GM12892 (cell line): ENCODE data around the gene ARHGEF11.
A peak's percentile ranks its signal among the peaks of the same experiment; 100 is the strongest.

Source experiments
- DNase-seq: peaks from one replicate; pipeline ENCODE4 v3.0.0; 2011; ENCODE audit not compliant: insufficient read length
- FAIRE-seq: peaks from 2 replicates; lab custom pipeline; 2011; peaks lifted over from hg19 to GRCh38; lab: Jason Lieb, UNC
- POLR2A ChIP-seq: IDR thresholded peaks from 2 replicates; pipeline ENCODE4 v1.6.1; 2011; ENCODE audit warnings: low read depth, low read length, control low read depth
- POLR2AphosphoS5 ChIP-seq: IDR thresholded peaks from 2 replicates; pipeline ENCODE4 v1.6.1; 2011; ENCODE audit warnings: low read depth, low read length, control low read depth
- TAF1 ChIP-seq: IDR thresholded peaks from 2 replicates; pipeline ENCODE4 v1.6.1; 2011; ENCODE audit warnings: low read depth, mild to moderate bottlenecking, control low read depth, low read length, borderline replicate concordance

Gene ARHGEF11

GRCh38 chr1:156895927-156896326, 149.6 kb downstream of the ARHGEF11 start:
- no peak for FAIRE-seq
- no peak for TF ChIP-seq TAF1
- TF ChIP-seq POLR2A, result no peak
- no peak for TF ChIP-seq POLR2AphosphoS5
- no peak for DNase-seq

- DNase-seq, result no peak
- no peak for FAIRE-seq
- no peak for TF ChIP-seq POLR2AphosphoS5
- TF ChIP-seq POLR2A, result no peak
- TF ChIP-seq TAF1, result no peak
Observed at GRCh38 chr1:156895455-156895812, 150.1 kb downstream of the ARHGEF11 start.

- TF ChIP-seq TAF1 (no peak), POLR2A (no peak), POLR2AphosphoS5 (no peak)
- no peak for DNase-seq
- no peak for FAIRE-seq
Observed at GRCh38 chr1:156894711-156895454, 150.7 kb downstream of the ARHGEF11 start.

- DNase-seq (no peak), FAIRE-seq (no peak)
- no peak for TF ChIP-seq TAF1
- no peak for TF ChIP-seq POLR2AphosphoS5
- TF ChIP-seq POLR2A, result no peak
Observed at GRCh38 chr1:156894001-156894400, 151.5 kb downstream of the ARHGEF11 start.

GRCh38 chr1:156893048-156893953, 152.2 kb downstream of the ARHGEF11 start, which contains the start of gene PEAR1:
Gene PEAR1 (plus strand): TSS chr1:156893718. CDS start chr1:156903927, 10,209 bp downstream.
- TF ChIP-seq POLR2AphosphoS5, result no peak
- no peak for TF ChIP-seq POLR2A
- no peak for TF ChIP-seq TAF1
- FAIRE-seq, result no peak
- DNase-seq, result no peak

- FAIRE-seq, result no peak
- TF ChIP-seq TAF1, result no peak
- no peak for TF ChIP-seq POLR2A
- no peak for TF ChIP-seq POLR2AphosphoS5
- peak; percentile 79 for DNase-seq
Observed at GRCh38 chr1:156892190-156893047, 153.1 kb downstream of the ARHGEF11 start.

GRCh38 chr1:156889802-156890580, 155.6 kb downstream of the ARHGEF11 start:
- FAIRE-seq (peak; percentile 46), DNase-seq (peak; percentile 60)
- TF ChIP-seq TAF1 (no peak), POLR2A (no peak), POLR2AphosphoS5 (no peak)

GRCh38 chr1:156887734-156888133, 157.8 kb downstream of the ARHGEF11 start:
- DNase-seq (no peak), FAIRE-seq (no peak)
- TF ChIP-seq POLR2AphosphoS5 (no peak), POLR2A (no peak), TAF1 (no peak)

GRCh38 chr1:156887317-156887716, 158.2 kb downstream of the ARHGEF11 start:
- FAIRE-seq (no peak), DNase-seq (no peak)
- TF ChIP-seq POLR2A (no peak), TAF1 (no peak), POLR2AphosphoS5 (no peak)

GRCh38 chr1:156886583-156887281, 158.8 kb downstream of the ARHGEF11 start:
- FAIRE-seq (no peak), DNase-seq (no peak)
- TF ChIP-seq POLR2AphosphoS5 (no peak), POLR2A (no peak), TAF1 (no peak)
